SH-SY5Y (cell line): ENCODE data around the gene YIPF3.

ENCODE experiments used
- GATA2 ChIP-seq: IDR thresholded peaks from 2 replicates; pipeline ENCODE4 v1.6.1; 2011; ENCODE audit warnings: mild to moderate bottlenecking, low read depth, low read length
- GATA3 ChIP-seq: IDR thresholded peaks from 2 replicates; pipeline ENCODE4 v1.6.1; 2011; ENCODE audit warnings: low read depth, mild to moderate bottlenecking, low read length, moderate library complexity

DNA sequence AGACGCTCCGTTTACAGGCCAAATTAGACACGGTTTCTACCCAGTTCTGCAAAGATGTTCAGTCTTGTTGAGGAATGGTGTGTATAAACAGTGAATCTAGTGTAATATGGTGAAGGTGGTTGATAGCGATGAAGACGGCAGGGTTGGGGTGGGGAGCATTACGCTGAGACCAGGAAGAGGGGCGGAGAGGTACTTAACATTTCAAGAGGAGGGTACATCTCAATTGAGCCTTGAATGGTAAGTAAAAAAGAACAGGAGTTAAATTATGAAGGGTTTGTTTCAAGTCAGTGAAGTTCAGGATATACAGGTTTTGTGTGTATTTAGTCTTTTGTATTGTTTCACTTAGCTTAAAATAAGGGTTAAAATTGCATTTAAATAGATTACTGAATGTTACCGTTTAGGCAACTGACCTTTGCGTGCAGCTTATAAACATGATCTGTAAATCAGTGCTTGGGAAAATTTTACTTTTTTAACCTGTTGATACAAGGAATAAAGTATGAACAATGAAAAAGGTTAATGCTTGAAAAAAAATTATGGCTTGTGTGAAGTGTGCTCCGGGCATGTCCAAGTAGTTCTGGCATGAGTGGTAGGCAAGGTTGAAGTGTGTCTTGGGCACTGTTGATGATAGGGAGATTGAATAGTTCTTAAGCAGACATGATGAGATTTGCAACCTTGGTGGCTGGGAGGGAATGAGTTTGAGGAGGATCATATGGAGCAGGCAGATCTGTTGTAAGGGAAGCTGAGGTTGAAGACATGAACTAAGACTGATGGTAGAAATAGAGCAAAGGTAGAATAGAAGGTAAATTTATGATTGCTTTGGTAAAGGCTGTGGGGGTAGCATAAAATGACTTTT is 1.0 kb upstream of the YIPF3 start:
- TF ChIP-seq GATA2 (no peak), GATA3 (no peak)
